OCI-LY3 (cell line): Measurements from ENCODE around the gene PLAAT2.

ENCODE experiments used
- EZH2phosphoT487 ChIP-seq: fragments of 200-600 bp; shearing (Covaris generic); IDR thresholded peaks from 2 replicates; pipeline ENCODE4 v1.6.1; 2018; ENCODE audit warnings: antibody characterized with exemption, mixed run types, low read depth
- TF ChIP-seq, protein P1 (sequence below): fragments of 200-600, 300-600 bp; sonication (generic); IDR thresholded peaks from 2 replicates; pipeline ENCODE4 v1.5.1; 2014; ENCODE audit warnings: antibody characterized with exemption, low read length, low read depth

DNA sequence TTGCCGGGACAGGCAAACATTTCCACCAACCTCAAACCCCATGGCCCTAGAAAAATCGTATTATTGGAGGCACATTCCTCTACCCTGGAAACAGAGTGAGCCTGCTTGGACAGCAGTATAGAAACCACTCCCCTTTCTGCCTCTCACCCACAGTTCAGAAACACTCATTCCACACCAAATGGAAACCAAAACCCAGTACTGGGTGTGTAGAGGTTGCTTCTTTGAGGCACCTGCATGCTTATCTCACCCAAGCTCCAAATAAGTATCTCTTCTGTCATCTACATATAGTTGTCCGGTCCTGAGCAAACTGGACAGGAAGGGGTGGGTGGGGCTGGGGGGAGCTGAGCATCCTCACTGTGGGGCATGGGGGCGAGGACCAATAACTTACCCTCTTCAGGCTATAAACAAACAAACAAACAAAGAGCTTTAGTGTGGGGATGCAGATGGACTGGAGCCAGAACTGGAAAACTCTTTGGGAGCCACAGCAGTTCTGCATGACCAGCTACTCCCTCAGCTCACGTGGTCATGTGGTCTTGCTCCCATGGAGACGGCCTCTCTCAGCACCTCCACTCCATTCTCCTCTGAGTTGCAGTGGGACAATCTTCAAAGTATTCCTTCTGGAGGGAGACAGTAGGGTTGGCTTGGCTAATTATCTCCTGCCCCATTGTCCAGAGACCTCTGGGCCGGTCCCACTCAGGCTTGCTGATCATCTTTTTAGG, 1.0 kb upstream of the PLAAT2 start:
- TF ChIP-seq, protein P1, sequence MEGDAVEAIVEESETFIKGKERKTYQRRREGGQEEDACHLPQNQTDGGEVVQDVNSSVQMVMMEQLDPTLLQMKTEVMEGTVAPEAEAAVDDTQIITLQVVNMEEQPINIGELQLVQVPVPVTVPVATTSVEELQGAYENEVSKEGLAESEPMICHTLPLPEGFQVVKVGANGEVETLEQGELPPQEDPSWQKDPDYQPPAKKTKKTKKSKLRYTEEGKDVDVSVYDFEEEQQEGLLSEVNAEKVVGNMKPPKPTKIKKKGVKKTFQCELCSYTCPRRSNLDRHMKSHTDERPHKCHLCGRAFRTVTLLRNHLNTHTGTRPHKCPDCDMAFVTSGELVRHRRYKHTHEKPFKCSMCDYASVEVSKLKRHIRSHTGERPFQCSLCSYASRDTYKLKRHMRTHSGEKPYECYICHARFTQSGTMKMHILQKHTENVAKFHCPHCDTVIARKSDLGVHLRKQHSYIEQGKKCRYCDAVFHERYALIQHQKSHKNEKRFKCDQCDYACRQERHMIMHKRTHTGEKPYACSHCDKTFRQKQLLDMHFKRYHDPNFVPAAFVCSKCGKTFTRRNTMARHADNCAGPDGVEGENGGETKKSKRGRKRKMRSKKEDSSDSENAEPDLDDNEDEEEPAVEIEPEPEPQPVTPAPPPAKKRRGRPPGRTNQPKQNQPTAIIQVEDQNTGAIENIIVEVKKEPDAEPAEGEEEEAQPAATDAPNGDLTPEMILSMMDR, result no peak
- TF ChIP-seq EZH2phosphoT487, result no peak
